ENCODE data around the gene MED26. TPM values are rescaled to one million over a fixed set of nuclear protein-coding genes. Genes with fewer than 3 reads are reported as not detected.
A peak's percentile ranks its signal among the peaks of the same experiment; 100 is the strongest.

MED26 gene
- total and polyA plus RNA-seq, 9 of the 15 experiments (the other 6 are each of a cell fraction or from before 2014, with no cell fraction given): 0.71 to 15.1 (median 6.2) TPM

DNA sequence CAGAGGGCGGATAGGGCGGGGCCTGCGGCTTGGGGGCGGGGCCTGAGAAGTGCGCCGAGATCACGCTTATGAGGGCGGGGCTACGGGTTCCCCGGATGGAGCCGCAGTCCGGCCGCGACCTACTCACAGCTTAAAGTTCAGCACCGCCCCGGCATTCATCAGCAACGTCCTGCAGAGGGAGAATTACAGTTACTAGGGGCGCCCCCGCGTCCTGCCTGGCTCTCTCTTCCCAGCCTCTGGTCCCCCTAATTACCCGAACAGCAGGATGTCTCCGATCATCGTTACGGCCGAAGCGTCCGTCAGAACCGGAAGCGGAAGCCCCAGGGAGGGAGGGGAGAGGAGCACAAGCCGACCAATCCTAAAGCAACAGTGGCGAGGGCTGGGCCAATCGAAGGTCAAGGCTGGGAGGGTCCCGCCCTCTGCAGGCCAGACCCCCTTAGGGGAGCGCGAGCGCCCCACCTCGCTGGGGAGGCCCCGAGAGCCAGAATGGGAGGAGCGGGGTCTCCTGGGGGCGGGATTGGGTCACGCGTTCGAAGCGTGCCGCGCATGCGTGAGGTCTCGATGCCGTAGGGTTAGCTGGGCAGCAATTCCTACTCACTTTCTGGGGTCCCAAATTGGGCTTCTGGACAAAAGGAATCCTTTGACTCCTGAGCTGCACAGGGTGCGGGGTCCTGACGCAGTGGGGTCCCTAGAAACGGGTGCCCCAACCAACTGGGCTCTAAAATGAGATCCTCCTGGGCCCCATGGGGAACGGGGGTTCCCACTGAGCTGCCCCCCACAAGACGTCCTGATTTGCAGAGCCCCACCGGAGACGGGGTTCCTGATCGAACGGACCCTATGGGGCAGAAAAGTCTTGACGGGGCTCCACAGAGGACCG is 32.1 kb upstream of the MED26 start, which contains the start of gene SMIM7 (continued):
- TF ChIP-seq, protein P1, sequence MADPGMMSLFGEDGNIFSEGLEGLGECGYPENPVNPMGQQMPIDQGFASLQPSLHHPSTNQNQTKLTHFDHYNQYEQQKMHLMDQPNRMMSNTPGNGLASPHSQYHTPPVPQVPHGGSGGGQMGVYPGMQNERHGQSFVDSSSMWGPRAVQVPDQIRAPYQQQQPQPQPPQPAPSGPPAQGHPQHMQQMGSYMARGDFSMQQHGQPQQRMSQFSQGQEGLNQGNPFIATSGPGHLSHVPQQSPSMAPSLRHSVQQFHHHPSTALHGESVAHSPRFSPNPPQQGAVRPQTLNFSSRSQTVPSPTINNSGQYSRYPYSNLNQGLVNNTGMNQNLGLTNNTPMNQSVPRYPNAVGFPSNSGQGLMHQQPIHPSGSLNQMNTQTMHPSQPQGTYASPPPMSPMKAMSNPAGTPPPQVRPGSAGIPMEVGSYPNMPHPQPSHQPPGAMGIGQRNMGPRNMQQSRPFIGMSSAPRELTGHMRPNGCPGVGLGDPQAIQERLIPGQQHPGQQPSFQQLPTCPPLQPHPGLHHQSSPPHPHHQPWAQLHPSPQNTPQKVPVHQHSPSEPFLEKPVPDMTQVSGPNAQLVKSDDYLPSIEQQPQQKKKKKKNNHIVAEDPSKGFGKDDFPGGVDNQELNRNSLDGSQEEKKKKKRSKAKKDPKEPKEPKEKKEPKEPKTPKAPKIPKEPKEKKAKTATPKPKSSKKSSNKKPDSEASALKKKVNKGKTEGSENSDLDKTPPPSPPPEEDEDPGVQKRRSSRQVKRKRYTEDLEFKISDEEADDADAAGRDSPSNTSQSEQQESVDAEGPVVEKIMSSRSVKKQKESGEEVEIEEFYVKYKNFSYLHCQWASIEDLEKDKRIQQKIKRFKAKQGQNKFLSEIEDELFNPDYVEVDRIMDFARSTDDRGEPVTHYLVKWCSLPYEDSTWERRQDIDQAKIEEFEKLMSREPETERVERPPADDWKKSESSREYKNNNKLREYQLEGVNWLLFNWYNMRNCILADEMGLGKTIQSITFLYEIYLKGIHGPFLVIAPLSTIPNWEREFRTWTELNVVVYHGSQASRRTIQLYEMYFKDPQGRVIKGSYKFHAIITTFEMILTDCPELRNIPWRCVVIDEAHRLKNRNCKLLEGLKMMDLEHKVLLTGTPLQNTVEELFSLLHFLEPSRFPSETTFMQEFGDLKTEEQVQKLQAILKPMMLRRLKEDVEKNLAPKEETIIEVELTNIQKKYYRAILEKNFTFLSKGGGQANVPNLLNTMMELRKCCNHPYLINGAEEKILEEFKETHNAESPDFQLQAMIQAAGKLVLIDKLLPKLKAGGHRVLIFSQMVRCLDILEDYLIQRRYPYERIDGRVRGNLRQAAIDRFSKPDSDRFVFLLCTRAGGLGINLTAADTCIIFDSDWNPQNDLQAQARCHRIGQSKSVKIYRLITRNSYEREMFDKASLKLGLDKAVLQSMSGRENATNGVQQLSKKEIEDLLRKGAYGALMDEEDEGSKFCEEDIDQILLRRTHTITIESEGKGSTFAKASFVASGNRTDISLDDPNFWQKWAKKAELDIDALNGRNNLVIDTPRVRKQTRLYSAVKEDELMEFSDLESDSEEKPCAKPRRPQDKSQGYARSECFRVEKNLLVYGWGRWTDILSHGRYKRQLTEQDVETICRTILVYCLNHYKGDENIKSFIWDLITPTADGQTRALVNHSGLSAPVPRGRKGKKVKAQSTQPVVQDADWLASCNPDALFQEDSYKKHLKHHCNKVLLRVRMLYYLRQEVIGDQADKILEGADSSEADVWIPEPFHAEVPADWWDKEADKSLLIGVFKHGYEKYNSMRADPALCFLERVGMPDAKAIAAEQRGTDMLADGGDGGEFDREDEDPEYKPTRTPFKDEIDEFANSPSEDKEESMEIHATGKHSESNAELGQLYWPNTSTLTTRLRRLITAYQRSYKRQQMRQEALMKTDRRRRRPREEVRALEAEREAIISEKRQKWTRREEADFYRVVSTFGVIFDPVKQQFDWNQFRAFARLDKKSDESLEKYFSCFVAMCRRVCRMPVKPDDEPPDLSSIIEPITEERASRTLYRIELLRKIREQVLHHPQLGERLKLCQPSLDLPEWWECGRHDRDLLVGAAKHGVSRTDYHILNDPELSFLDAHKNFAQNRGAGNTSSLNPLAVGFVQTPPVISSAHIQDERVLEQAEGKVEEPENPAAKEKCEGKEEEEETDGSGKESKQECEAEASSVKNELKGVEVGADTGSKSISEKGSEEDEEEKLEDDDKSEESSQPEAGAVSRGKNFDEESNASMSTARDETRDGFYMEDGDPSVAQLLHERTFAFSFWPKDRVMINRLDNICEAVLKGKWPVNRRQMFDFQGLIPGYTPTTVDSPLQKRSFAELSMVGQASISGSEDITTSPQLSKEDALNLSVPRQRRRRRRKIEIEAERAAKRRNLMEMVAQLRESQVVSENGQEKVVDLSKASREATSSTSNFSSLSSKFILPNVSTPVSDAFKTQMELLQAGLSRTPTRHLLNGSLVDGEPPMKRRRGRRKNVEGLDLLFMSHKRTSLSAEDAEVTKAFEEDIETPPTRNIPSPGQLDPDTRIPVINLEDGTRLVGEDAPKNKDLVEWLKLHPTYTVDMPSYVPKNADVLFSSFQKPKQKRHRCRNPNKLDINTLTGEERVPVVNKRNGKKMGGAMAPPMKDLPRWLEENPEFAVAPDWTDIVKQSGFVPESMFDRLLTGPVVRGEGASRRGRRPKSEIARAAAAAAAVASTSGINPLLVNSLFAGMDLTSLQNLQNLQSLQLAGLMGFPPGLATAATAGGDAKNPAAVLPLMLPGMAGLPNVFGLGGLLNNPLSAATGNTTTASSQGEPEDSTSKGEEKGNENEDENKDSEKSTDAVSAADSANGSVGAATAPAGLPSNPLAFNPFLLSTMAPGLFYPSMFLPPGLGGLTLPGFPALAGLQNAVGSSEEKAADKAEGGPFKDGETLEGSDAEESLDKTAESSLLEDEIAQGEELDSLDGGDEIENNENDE (IDR thresholded peaks at IDR 0.05; ENCODE audit: low read depth, low read length): no peak
- no peak for TF ChIP-seq POLR3G (IDR thresholded peaks at IDR 0.05; ENCODE audit: extremely low read depth, insufficient read length, insufficient replicate concordance)
- 0 out of 4 replicates have a peak, but pooled peaks of 1 of the 2 experiments have one; percentile 62 for TF ChIP-seq ZNF639 (CRISPR knock-in tag; conservative IDR thresholded peaks at IDR 0.05 in 1 of 2, IDR thresholded peaks at IDR 0.05 in 1 of 2)
- TF ChIP-seq ZNF778 (CRISPR knock-in tag; IDR thresholded peaks at IDR 0.05): no peak
- TF ChIP-seq THAP12 (CRISPR knock-in tag; IDR thresholded peaks at IDR 0.05): peak; percentile 12; the same call in 1 of the 2 replicates
- no peak for TF ChIP-seq FOXJ3 (CRISPR knock-in tag; IDR thresholded peaks at IDR 0.05)
- TF ChIP-seq HDAC8 (tag; IDR thresholded peaks at IDR 0.05): no peak
- no peak for TF ChIP-seq ETV6 (IDR thresholded peaks at IDR 0.05; ENCODE audit: borderline replicate concordance in 1 of 2, low read depth in 2 of 2, low read length in 1 of 2)
- no peak for TF ChIP-seq ETV6 (CRISPR knock-in tag; IDR thresholded peaks at IDR 0.05; ENCODE audit: borderline replicate concordance)
- TF ChIP-seq ZNF146 (CRISPR knock-in tag; IDR thresholded peaks at IDR 0.05; ENCODE audit: unreplicated experiment): no peak

Measured in K562 (cell line).